NB4 (cell line): ENCODE results near the gene ERBB4.

Source experiments
- MYC ChIP-seq: IDR thresholded peaks from 2 replicates; pipeline ENCODE4 v1.6.1; 2011; ENCODE audit warnings: low read depth, low read length
- POLR2A ChIP-seq: IDR thresholded peaks from 2 replicates; pipeline ENCODE4 v1.6.1; 2011; ENCODE audit warnings: mild to moderate bottlenecking; ENCODE audit not compliant: insufficient read length; ENCODE audit errors: extremely low read depth
- TF ChIP-seq, protein P1 (sequence below): IDR thresholded peaks from one replicate; pipeline ENCODE4 v1.5.1; 2012; ENCODE audit warnings: low read depth, low read length

DNA sequence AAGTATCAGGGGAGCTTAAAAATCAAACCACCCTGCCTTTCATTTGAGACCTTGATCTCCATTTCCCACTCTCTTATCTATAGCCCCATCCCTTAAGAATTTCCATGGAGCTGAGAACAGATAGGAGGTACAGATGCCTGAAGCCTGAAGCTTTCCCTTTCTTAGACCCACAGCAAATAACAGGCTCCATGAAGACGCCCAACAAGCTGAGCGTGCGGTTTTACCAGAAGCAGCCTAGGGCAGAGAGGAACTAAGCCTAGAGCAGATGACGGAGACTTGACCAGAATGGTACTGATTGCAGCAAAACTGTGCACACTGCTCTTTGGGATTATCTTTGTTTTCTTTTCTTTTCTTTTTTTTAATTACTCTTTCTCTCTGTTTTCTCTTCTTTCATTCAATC lies 1.7 kb upstream of the ERBB4 start:
- TF ChIP-seq, protein P1, sequence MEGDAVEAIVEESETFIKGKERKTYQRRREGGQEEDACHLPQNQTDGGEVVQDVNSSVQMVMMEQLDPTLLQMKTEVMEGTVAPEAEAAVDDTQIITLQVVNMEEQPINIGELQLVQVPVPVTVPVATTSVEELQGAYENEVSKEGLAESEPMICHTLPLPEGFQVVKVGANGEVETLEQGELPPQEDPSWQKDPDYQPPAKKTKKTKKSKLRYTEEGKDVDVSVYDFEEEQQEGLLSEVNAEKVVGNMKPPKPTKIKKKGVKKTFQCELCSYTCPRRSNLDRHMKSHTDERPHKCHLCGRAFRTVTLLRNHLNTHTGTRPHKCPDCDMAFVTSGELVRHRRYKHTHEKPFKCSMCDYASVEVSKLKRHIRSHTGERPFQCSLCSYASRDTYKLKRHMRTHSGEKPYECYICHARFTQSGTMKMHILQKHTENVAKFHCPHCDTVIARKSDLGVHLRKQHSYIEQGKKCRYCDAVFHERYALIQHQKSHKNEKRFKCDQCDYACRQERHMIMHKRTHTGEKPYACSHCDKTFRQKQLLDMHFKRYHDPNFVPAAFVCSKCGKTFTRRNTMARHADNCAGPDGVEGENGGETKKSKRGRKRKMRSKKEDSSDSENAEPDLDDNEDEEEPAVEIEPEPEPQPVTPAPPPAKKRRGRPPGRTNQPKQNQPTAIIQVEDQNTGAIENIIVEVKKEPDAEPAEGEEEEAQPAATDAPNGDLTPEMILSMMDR = no peak
- TF ChIP-seq POLR2A (no peak), MYC (no peak)
